GM21423 (cell line): Measurements from ENCODE around the gene NID2.

Experiments used
- ATAC-seq: cut with Tn5 transposase; IDR thresholded peaks from one replicate; pipeline ENCODE4 v1.9.1; 2021; ENCODE audit warnings: mild to moderate bottlenecking, moderate library complexity; ENCODE audit not compliant: unreplicated experiment

Gene NID2

DNA sequence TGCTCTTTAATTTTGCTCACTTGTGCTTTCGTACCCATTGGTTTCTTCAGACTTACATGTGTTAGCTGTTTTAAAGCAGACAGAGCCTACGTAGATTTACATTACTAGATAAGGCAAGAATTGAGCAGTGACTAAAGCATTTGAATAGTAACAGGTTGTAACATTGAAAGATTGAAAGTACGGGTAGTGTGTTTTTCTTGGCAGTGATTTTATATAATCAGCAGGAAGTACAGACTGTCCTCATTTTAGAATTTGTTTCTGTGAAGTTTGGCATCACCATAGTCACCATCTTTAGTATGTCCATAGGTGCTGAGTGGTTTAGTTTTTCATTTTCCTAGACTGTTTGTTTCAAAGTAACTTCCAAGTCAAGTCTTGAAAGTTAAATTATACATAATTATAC is 65.5 kb downstream of the NID2 start:
- ATAC-seq: no peak

DNA sequence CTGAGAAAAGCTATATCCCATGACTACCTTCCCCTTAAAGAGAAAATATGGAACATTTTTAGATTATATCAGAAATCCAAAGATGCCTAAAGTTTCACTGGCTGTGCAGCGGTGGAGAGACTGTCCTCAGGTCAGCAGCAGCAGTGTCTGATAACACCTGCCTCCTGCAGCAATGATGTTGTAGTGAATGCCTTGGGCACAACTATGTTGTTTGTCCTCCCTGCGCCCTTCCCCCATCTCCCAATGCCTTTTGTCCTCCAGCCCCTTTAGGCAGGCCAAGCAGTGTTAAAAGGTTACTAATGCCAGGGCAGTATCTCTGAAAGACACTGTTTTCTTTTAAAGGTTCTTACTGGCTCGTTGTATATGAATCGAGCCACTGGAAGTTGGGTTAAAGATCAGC is 66.3 kb downstream of the NID2 start:
- no peak for ATAC-seq

GRCh38 chr14:52000696-52001095 is 68.2 kb downstream of the NID2 start:
- ATAC-seq: no peak

GRCh38 chr14:52000019-52000582 is 68.8 kb downstream of the NID2 start:
- no peak for ATAC-seq

- no peak for ATAC-seq
These were observed 69.8 kb downstream of the NID2 start for GRCh38 chr14:51999084-51999483.

- ATAC-seq: no peak
These were observed 70.5 kb downstream of the NID2 start for GRCh38 chr14:51998348-51998747.

DNA sequence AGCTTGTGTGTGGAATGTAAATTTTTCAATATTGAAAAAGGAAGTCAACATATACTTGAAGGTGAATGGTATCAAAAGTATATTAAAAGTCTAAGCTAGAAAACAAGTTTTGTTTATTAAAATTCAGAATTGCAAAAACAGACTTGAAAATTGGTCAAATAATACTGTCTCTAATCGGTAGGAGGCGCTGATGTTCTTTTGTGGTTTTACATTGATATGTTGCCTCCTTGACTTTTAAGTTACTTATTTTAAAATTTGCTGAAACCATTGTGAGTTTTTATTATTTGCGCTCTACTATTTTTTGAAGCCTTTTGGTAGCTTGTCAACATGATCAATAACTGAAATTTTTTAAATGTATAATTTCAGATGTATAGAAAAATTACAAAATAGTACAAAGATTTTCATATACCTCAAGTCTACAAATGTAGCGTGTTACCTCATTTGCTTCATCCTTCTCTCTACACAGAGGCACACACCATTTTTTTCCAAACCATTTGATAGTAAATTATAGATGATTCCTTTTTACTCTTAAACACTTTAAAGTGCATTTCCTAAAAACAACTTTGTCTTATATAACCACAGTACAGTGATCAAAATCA is 72.6 kb downstream of the NID2 start:
- ATAC-seq: no peak

- no peak for ATAC-seq
These were observed 75.5 kb downstream of the NID2 start for GRCh38 chr14:51993285-51993920.

DNA sequence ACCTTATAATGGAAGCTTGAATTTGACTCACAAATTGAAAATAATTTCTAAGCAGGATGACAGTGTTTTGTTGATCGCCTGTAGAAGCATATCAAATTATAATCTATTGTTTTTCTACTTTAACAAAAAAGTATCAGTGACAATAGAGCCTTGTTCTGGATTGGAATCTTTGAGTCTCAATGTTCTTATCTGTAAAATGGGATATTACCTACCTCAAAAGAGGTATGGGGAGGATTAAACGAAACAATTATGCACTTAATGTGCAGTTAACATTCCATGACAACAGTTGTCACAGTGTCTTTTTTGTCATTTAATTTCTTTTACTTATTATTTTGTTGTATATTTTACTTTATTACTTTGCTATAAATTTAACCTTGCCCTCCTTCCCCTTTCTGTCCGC is 78.4 kb downstream of the NID2 start:
- no peak for ATAC-seq

GRCh38 chr14:51989293-51990234 is 79.3 kb downstream of the NID2 start, which contains the start of gene RTRAF:
Gene RTRAF (plus strand): TSS chr14:51989546. CDS start chr14:51989640, 94 bp downstream.
- peak; percentile 96 for ATAC-seq

DNA sequence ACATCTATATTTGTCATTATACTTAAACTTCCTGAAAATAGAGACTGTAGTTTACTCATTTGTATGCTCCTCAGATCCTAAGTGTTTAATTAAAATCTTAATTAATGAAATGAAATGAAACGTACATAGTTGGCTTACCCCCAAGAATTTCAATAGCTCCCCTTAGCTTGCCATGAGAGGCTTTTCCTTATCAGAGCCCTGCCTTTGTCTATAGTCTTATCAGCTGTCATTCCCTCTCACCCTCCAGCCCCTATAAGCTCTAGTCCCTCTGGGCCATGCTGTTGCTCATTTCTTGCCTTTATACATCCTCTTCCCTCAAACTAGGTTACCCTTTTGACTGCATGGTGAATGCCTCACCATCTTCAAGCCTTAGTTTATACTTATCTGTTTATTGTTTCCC is 80.6 kb downstream of the NID2 start:
- no peak for ATAC-seq

DNA sequence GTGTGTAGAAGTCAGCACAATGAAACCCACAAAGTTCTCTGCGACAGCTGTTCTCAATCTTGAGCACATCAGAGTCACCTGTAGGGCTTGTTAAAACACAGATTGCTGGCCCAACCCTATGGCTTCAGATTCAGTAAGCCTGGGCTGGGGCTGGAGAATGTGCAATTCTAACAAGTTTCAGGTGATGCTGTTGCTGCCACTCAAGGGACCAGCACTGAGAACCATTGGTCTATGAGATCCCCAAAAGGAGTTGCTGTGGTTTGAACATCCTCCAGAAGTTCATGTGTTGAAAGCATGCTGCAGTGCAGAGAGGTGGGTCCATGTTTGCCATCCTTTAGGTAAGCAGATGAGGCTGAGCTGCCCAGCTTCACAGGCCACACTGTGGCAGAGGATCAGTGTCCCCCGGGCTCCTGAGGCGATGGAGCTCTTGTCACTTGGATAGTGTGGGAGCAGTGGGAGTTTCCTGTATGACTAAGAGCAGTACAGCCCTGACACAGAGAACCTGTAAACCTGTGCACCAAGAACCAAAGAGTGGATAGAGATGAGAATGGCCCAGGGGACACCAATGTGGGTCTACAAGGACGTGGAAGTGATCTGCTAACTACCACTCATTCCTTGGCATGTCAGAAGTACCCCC is 87.5 kb downstream of the NID2 start:
- ATAC-seq: peak; percentile 58

DNA sequence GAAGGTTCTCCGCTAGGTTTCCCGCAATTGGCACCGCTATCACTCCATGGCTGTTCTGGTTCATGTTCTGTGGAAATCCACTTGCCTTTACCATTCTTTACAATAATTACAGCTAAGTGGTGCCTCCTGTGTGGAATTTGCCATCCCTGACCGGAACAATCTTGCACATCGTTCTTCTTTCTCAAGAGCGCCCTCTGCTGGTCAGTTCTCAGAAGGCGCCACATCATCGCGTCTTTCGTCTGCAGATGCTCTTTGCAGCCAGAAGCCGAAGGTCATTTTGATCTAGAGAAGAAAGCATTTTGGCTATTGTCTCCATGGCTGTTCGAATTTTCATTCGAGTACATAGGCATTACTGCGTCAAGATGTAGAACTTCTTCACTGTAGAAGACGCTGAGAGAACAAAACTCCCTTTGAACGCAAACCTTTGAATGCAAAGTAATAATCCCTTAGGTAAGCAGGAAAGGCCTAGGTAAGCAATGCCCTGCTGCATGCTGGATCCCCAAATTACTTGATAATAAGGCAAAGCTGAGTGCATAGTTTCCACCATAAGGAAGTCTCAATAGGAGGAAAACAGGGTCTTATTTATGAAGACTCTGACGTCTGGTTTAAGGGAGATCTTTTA is 89.7 kb downstream of the NID2 start:
- no peak for ATAC-seq

GRCh38 chr14:51978681-51979085 is 90.2 kb downstream of the NID2 start:
- ATAC-seq: no peak

DNA sequence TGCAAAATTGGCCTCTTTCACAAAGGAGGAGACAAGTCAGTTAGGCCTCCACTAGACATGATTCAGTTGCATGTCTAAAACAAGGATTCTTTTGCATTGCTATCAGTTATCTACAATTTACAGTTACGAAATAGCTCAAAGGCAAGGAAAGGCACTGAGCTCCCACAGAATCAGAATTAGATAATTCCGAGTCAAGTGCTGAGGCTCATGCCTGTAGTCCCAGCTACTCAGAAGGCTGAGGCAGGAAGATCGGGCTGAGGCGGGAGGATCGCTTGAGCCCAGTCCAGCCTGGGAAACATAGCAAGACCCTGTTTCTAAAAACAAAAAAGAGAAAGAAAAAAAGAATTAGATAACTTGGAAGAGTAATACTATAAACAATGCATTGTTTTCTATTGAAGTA is 91.8 kb downstream of the NID2 start:
- ATAC-seq: no peak

GRCh38 chr14:51972566-51972965 is 96.3 kb downstream of the NID2 start:
- ATAC-seq: no peak

DNA sequence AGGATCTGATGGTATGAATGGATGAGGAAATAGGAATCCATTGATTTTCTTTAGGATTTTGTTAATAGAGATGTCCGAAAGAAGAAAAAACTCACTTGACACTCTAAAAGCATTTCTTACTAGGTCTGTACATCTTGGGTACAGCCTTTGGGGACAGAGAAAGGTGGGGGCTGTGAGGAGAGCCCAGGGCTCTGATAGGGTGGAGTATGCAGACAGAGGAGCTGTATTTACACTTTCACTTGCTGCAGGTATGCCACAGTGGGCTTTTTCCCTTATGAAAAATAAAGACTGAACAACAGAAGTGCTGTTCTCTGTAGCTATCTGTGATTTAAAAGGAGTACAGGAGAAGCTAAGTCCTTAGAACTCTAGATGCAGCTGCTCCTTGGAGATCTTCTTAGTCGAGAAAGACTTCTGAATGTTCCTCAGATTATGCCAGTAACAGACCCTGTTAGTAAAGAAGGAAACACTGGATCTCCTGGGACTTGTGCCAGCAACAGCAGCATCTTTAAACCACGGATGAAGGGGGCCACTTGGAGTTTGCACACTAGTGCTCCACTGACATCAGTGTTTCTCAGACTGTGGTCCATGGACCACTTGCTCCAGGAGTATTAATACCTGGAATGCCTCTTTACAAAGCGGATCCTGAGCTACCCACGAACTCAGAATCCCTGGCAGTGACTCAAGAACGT is 98.9 kb downstream of the NID2 start:
- no peak for ATAC-seq

DNA sequence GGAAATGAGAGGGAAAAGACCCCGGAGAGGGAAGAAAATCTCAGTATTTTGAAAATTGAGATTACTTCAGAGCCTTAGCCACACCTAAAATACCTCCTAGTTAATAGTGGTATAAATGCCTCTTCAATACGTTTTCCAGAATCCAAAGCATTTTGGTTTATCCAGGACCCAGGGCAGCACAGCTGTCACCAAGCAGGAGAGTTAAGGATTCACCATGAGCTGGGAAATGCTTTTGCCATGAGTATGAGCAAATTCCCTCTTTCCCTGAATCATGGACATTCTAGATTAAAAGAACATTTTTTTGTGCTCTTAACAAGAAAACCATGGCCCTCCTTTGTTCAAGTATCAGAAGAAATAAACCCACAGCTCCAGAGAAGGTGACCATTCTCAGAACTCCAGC is 101.3 kb downstream of the NID2 start:
- ATAC-seq: no peak

DNA sequence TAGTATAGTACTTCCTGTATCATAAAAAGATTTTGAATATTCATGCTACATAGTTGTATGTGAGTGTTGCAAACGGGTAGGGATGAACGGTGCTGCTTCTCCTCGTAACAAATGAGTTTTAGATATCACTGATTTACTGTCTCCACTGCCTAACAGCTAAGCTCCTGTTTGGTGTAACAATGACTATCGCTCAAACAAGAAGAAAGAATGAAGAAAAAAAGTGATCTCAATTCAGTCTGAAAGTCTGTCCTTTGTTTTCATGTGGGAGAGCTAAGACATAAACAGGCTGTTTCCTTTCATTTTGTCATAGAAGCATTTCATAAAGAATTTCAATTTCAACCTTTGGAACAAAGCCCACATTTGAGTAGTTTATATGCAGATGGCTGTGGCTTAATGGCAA is 105.6 kb downstream of the NID2 start:
- ATAC-seq: no peak

GRCh38 chr14:51962711-51963110 is 106.1 kb downstream of the NID2 start:
- no peak for ATAC-seq
